ENCODE measurements around the gene PBXIP1.

The PBXIP1 gene

GRCh38 chr1:154955039-154955717 lies 721 bp downstream of the PBXIP1 start:
- no peak for DNase-seq (ENCODE audit: low read depth)
- H3K4me3 ChIP-seq (ENCODE audit: control insufficient read depth, low read depth, low read length) = peak overlapping the region; percentile 54
- TF ChIP-seq CTCF (IDR thresholded peaks at IDR 0.05; ENCODE audit: control insufficient read depth, insufficient read depth, low read depth, low read length, missing control alignments) = no peak

- no peak overlapping the region for H3K4me3 ChIP-seq (ENCODE audit: control insufficient read depth, low read depth, low read length)
- no peak for TF ChIP-seq CTCF (IDR thresholded peaks at IDR 0.05; ENCODE audit: control insufficient read depth, insufficient read depth, low read depth, low read length, missing control alignments)
- no peak for DNase-seq (ENCODE audit: low read depth)
Measured at GRCh38 chr1:154954541-154954940, 1.4 kb downstream of the PBXIP1 start.

GRCh38 chr1:154953611-154954038 lies 2.3 kb downstream of the PBXIP1 start:
- no peak for TF ChIP-seq CTCF (IDR thresholded peaks at IDR 0.05; ENCODE audit: control insufficient read depth, insufficient read depth, low read depth, low read length, missing control alignments)
- H3K4me3 ChIP-seq (ENCODE audit: control insufficient read depth, low read depth, low read length) = no peak overlapping the region
- DNase-seq (ENCODE audit: low read depth) = no peak

- no peak for TF ChIP-seq CTCF (IDR thresholded peaks at IDR 0.05; ENCODE audit: control insufficient read depth, insufficient read depth, low read depth, low read length, missing control alignments)
- no peak for DNase-seq (ENCODE audit: low read depth)
- H3K4me3 ChIP-seq (ENCODE audit: control insufficient read depth, low read depth, low read length) = no peak overlapping the region
Measured at GRCh38 chr1:154952664-154953063, 3.2 kb downstream of the PBXIP1 start.

- no peak for TF ChIP-seq CTCF (IDR thresholded peaks at IDR 0.05; ENCODE audit: control insufficient read depth, insufficient read depth, low read depth, low read length, missing control alignments)
- H3K4me3 ChIP-seq (ENCODE audit: control insufficient read depth, low read depth, low read length) = no peak overlapping the region
- DNase-seq (ENCODE audit: low read depth) = no peak
Measured at GRCh38 chr1:154951901-154952657, 3.8 kb downstream of the PBXIP1 start.

GRCh38 chr1:154948079-154948478 lies 7.8 kb downstream of the PBXIP1 start:
- no peak overlapping the region for H3K4me3 ChIP-seq (ENCODE audit: control insufficient read depth, low read depth, low read length)
- no peak for TF ChIP-seq CTCF (IDR thresholded peaks at IDR 0.05; ENCODE audit: control insufficient read depth, insufficient read depth, low read depth, low read length, missing control alignments)
- no peak for DNase-seq (ENCODE audit: low read depth)

Measured in AG09309 (cell line).